Ureter (tissue), 1 donor: ENCODE measurements around the gene MXD4. TPM values are rescaled to one million over a fixed set of nuclear protein-coding genes. Genes with fewer than 3 reads are reported as not detected.

Source experiments
- DNase-seq: peaks from one replicate; pipeline ENCODE4 v3.0.0-alpha.2; 2020; ENCODE audit warnings: low spot score
- total RNA-seq: library from RNA; stranded (reverse); gene quantifications from one replicate; pipeline ENCODE4 v1.2.4, GENCODE V29; 2023
- donor health status: DM: yes; HTN: yes; CAD: no.

The MXD4 gene
- total RNA-seq, 1 donor from 2014 or later = 34.5 TPM

DNA sequence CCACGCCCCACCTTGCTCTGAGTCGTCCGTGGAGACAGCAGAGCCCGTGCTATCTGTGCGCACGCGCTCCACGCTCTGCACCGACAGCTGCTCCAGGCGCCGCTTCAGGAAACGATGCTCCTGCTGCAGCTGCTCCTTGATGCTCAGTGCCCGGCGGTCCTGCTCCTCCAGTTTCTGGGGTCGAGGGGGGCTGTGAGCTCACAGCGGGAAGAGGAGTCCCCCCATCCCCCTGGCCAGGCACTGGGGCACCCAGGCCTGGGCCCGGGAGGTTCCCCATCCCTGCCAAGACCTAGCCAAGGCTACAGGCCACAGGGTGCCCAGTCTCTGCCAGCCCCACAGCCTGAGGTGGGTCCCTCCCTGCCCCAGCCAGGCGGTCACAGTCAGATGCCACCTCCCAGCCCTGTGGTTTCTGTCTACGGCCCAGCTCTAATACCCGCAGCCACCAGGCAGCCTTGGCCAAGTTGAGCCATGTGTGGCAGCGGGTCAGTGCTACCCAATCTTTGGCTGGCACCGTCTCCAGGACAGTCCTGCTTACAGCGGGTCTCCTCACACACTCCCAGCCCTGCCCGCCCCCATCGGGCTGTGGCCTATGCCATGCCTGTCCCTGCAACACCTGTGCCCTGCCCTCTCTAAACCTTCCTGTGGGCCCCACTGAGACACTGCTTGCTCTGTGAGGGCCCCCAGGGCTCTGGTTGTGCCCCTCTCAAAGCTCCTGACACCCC lies 10.7 kb downstream of the MXD4 start:
- peak; percentile 37 for DNase-seq

- no peak for DNase-seq
Observed at GRCh38 chr4:2250357-2251072, 11.4 kb downstream of the MXD4 start.

- no peak for DNase-seq
Observed at GRCh38 chr4:2249526-2250356, 12.2 kb downstream of the MXD4 start.

DNA sequence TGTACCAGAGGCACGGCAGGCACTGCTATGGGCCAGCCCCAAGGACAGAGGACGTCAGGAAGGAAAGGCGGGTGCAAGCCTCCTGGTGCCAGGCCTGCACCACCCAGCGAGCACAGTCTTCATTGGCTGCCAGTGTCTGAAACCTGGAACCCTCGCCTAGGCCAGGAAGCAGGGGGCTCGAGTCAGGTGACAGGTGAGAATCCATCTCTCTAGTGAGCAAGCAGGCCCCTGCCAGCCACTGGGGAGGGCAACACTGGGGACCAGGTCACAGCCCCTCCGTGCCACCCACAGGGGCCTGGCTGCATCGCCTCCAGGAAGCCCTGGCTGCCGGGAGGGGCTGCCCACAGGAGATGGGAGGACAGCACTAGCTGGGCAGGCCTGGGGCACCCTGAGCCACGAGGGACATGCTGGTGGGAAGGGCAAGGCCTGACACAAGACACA lies 13.1 kb downstream of the MXD4 start:
- DNase-seq = no peak

- no peak for DNase-seq
Observed at GRCh38 chr4:2248044-2248780, 13.7 kb downstream of the MXD4 start.

- peak; percentile 42 for DNase-seq
Observed at GRCh38 chr4:2247128-2248043, 14.5 kb downstream of the MXD4 start.

GRCh38 chr4:2246384-2247127 lies 15.4 kb downstream of the MXD4 start:
- DNase-seq = peak; percentile 43

DNA sequence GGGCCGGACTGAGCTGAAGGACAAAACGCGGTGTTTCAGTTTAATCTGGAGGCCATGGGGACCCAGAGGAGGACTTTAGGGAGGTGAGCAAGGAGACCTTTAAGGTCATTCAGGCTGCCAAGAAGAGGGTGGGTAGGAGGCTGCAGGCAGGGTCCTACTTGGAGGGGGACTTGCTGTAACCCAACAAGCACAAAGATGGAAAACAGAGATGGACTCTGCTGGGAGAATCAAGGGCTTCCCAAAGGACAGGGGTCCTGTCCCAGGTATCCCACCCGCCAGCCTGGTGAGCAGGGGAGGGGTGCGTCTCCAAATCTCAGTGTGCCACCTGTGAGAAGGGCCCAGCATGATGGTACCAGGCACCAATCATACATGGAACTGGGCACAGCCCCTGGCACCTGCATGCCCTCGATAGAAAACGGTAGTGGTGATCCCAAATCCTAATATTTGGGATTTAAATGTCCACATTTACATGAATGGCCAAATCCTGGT lies 16.1 kb downstream of the MXD4 start:
- no peak for DNase-seq

DNA sequence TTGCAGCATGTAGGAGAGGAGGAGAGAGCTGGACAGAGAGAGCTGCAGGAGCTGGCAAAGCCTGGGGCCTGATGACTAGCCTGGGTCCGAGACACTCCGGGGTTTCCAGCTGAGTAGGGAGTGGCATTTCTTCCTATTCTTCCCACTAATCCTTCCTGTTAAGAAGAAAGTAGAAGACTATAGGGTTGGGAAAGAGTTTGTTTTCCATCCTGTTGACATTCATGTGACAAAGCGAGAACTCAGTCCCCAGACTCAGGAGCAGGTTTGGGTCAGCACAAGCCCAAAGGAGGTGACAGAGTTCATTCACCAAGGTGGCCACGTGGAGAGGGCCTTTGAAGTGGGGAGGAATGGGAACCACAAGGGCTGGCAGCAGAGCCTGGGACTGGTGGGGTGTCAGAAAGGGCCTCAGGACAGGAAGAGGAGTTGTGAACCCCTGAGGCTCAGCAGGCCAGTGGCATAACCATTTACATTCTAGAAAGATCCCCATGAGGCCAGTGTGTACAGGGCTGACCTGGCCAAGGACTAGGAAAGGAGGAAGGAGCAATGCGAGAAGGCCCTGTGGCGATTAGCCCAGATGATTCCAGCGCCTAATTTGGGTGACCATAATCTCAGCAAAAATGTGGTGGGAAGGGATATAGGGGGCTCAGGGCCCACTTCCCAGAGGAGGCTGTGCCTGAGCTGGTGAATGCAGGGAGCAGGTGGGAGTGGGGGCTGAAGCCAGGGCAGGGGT lies 16.7 kb downstream of the MXD4 start:
- DNase-seq = no peak

- DNase-seq = peak; percentile 60
Observed at GRCh38 chr4:2243681-2244380, 18.1 kb downstream of the MXD4 start.

GRCh38 chr4:2241410-2242353 lies 20.2 kb downstream of the MXD4 start, which contains the start of the genes HAUS3 and POLN:
Gene HAUS3 (minus strand): TSS chr4:2242121. CDS start chr4:2240946, 1,175 bp downstream.
Gene POLN (minus strand): TSS chr4:2242121. CDS start chr4:2229231, 12,890 bp downstream.
- DNase-seq = peak; percentile 99

- no peak for DNase-seq
Observed at GRCh38 chr4:2241003-2241402, 20.9 kb downstream of the MXD4 start.

DNA sequence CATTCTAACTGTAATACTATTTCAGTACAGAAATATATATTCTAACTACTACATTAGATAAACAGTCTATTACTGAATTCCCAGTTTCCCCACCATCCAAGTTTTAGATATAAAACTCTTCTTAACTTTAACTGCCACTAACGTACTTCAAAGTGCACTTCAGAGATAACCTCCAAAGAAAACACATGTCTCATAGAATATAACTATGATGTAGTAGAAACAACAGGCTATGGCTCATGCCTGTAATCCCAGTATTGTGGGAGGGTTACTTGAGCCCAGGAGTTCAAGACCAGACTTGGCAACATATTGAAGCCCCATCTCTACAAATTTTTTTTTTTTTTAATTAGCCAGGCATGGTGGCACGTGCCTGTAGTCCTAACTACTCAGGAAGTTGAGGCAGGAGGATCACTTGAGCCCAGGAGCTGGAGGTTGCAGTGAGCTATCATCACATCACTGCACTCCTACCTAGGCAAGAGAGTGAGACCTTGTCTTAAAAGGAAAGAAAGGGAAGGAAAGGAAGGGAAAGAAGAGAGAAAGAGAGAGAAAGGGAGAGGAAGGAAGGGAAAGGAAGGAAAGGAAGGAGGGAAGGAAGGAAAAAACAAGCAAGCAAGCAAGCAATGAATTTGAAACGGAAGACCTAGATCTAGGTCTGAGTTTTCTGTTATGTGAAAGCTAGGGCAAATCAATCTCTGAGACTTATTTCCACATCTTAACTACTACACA lies 24.8 kb downstream of the MXD4 start:
- no peak for DNase-seq

GRCh38 chr4:2231082-2231481 lies 30.8 kb downstream of the MXD4 start:
- no peak for DNase-seq

- DNase-seq = no peak
Observed at GRCh38 chr4:2226261-2226660, 35.6 kb downstream of the MXD4 start.

GRCh38 chr4:2222838-2223237 lies 39.1 kb downstream of the MXD4 start:
- DNase-seq = no peak
